Ovary (tissue), 10 donors: ENCODE measurements around the gene CTAGE1. TPM values are rescaled to one million over a fixed set of nuclear protein-coding genes. Genes with fewer than 3 reads are reported as not detected.

Experiments used
- DNase-seq, 5 donors: peaks; one replicate each; pipeline ENCODE4 v3.0.0-alpha.2; 2019 to 2020
- H3K27ac ChIP-seq, 2 donors: fragments of 200-600 bp; one replicate each; pipeline versions ENCODE4 v1.5.1 to v1.8.0; 2019 to 2022
- H3K27me3 ChIP-seq: fragments of 200-600 bp; one replicate; pipeline ENCODE4 v1.8.0; 2022
- H3K36me3 ChIP-seq: fragments of 200-600 bp; sonication (generic); one replicate; pipeline ENCODE4 v1.5.1; 2019
- H3K4me1 ChIP-seq: one replicate; pipeline ENCODE4 v1.8.1; 2013; ENCODE audit warnings: mild to moderate bottlenecking, moderate library complexity; ENCODE audit not compliant: insufficient read depth
- H3K4me3 ChIP-seq: fragments of 200-600 bp; sonication (generic); one replicate; pipeline ENCODE4 v1.5.1; 2017
- H3K9me3 ChIP-seq, 2 donors: fragments of 200-600 bp in 1 of 2; sonication (generic) in 1 of 2; one replicate each; pipeline versions ENCODE4 v1.5.1 to v1.8.1; 2013 to 2019; ENCODE audit warnings: mild to moderate bottlenecking in 1 of 2, moderate library complexity in 1 of 2
- EP300 ChIP-seq: sonication (generic); formaldehyde crosslinking; IDR thresholded peaks from one replicate; pipeline ENCODE4 v1.6.1; 2017; ENCODE audit warnings: antibody characterized with exemption
- POLR2A ChIP-seq: fragments of 450-650 bp; IDR thresholded peaks from one replicate; pipeline ENCODE4 v1.6.1; 2017; ENCODE audit warnings: antibody characterized with exemption, mild to moderate bottlenecking, moderate library complexity
- WGBS, 3 donors: extraction: QIAGEN DNeasy Blood & Tissue Kit in 1 of 3; methylation state at CpG; one replicate each; pipeline versions ENCODE4 v1.1.5 to v1.1.7; 2013 to 2017; 5-methylcytosine and 5-hydroxymethylcytosine counted together
- intact Hi-C, 4 donors: fragments of 100-400 bp; cut with DNase I; formaldehyde crosslinking; loops; one replicate each; pipeline versions ENCODE4 v1.11.0 to v1.15.1; 2022 to 2023
- long read RNA-seq, 3 donors: library from polyadenylated mRNA in 2 of 3; unstranded in 2 of 3; transcript quantifications; one replicate each; pipeline ENCODE4 v2.0.0 and lab custom pipeline, GENCODE V29; 2021 to 2026
- polyA plus RNA-seq, 2 donors: library from polyadenylated mRNA; stranded (reverse); fragments of 200-250 nt in 1 of 2; fragments of 350-450 nt in 1 of 2; fragmentation: Illumina TruSeq in 1 of 2; extraction: RNeasy Lipid Tissue Mini Kit (QIAGEN cat#74804) in 1 of 2; gene quantifications; one replicate each; pipeline ENCODE4 v1.2.3, GENCODE V29; 2013 to 2014
- total RNA-seq, 7 donors: library from RNA; depleted of rRNA in 2 of 7; stranded (reverse); fragments of >200 nt in 2 of 7; fragmentation: NEBNext Ultra II Directional in 3 of 7; extraction: Animal tissue kit (Norgen Biotek cat#: 25700) in 3 of 7; gene quantifications; one replicate each; pipeline versions ENCODE4 v1.1.0 to v1.2.4, GENCODE V29; 2016 to 2023
- TF ChIP-seq, protein P1 (sequence below), 3 donors: fragments of 450-650 bp in 2 of 3; fragments of 200-600 bp in 1 of 3; IDR thresholded peaks; one replicate each; pipeline versions ENCODE4 v1.5.1 to v1.8.0; 2016 to 2022; ENCODE audit warnings: antibody characterized with exemption in 3 of 3, mild to moderate bottlenecking in 1 of 3
- donor health status: DM: no; HTN: no; CAD: no; lungs with moderate emphysema.
- donor health status: DM: no; HTN: no; CAD: no.
- donor health status: Bipolar disorder and iron deficiency.
- donor health status: DM: yes; HTN: yes; CAD: no.
- donor health status: DM: no; HTN: no; CAD: no.
- donor health status: DM: yes; HTN: yes; CAD: no.

The CTAGE1 gene
- not detected for total RNA-seq
- not detected for polyA plus RNA-seq
- long read RNA-seq, donor 1 = 0 reads
- long read RNA-seq, donor 2 = 0 reads
- long read RNA-seq, donor 3 = 0 reads

DNA sequence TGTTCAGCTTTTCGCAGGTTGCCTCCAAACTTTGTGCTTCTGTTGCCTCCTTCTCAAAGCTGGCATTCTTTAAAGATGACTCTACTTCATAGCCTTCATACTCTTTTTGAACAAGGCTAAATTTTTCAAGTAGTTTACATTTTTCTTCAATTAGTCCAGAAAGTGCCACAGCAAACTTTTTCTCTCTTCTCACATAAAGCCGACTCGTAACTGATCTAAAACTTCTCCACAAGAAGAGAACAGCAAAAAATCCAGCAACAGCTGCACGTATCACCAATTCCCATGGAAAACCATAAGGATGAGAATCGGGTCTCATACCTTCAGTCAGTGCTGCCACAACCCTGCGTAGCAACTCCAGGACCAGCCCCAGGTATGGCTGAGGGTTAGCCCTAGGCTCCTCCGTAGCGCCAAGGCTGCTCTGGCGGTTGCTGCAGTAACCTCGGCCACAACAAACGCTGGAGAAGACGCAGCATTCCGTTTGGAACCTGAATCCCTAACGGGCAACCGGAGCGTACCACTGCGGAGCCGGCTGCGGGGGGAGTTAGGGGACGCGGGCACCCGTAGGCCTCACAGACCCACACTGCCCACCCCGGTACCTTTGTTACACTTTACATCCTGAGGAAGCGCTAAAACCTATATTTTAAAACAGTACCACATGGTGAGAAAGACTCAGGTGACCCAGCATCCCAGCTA lies at the start of gene CTAGE1:
CTAGE1 (minus strand) TSS at position 420 of the 693 bp plus-strand sequence; CDS start at position 316, 104 bp downstream.
- intact Hi-C loops = no loop called here
- Histone ChIP-seq H3K4me3 (no peak within 1 kb of the TSS), H3K9me3 (no peaks in the 10 kb centered on the region), H3K4me1 (no peaks in the 10 kb centered on the region), H3K27ac (no peak within 1 kb of the TSS), H3K27me3 (no peaks in the 10 kb centered on the region), H3K36me3 (no peaks in the 10 kb centered on the region)
- DNase-seq = no peak
- TF ChIP-seq POLR2A (no peak), EP300 (no peak)
- TF ChIP-seq, protein P1, sequence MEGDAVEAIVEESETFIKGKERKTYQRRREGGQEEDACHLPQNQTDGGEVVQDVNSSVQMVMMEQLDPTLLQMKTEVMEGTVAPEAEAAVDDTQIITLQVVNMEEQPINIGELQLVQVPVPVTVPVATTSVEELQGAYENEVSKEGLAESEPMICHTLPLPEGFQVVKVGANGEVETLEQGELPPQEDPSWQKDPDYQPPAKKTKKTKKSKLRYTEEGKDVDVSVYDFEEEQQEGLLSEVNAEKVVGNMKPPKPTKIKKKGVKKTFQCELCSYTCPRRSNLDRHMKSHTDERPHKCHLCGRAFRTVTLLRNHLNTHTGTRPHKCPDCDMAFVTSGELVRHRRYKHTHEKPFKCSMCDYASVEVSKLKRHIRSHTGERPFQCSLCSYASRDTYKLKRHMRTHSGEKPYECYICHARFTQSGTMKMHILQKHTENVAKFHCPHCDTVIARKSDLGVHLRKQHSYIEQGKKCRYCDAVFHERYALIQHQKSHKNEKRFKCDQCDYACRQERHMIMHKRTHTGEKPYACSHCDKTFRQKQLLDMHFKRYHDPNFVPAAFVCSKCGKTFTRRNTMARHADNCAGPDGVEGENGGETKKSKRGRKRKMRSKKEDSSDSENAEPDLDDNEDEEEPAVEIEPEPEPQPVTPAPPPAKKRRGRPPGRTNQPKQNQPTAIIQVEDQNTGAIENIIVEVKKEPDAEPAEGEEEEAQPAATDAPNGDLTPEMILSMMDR (IDR thresholded peaks at IDR 0.05) = no peak
- WGBS, 3 donors = 80 to 87% (median 84%) methylated on average over 24 of the region's 24 CpGs

DNA sequence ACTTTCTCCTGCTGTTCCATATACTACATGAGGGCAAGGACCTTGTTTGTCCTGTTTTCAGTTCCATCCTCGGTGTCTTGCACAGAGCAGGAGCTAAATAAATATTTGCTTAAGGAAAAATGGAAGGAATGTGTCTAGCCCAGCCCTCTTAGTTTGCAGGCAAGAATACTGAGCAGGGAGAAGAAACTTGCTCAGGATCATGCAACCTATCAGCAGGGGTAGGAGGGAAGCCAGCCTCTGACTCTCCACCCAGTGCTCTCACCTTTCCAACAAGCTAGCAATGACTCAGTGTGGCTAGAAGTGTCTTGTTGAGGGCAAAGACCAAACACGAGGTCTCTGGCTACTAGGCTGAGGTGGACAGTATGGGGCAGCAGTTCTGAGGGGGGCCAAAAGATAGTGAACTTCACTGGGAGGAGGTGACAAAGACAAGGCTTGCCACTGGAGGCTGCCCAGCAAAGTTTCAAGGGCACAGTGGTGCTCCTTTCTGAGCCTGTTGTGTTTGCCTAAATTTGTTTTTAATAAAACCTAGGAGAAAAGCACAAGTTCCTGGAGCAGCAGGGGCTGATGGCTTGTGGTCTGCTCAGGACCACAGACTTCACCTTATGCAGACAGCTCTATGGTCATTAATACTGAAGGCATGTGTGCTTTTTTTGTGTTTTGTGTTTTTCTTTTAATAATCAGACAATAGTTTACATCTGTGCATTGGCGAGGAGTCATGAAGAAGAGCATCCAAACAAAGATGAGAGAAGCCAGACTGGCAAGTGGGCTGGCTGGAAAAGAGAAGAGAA lies 49.1 kb upstream of the CTAGE1 start:
- Histone ChIP-seq H3K36me3 (no peaks in the 10 kb centered on the region), H3K9me3 (no peaks in the 10 kb centered on the region), H3K4me1 (peaks cover 31% of the 10 kb centered on the region), H3K4me3 (no peak overlapping the region), H3K27me3 (no peaks in the 10 kb centered on the region), H3K27ac (peak overlapping the region in 1 of 2 donors; percentile 3)
- WGBS, 3 donors = 7 to 14% (median 13%) methylated on average over 3 of the region's 3 CpGs
- DNase-seq = no peak
- TF ChIP-seq POLR2A = no peak
- TF ChIP-seq, protein P1 (IDR thresholded peaks at IDR 0.05) = no peak
- no peak for TF ChIP-seq EP300
- intact Hi-C loops = loop anchor here in 2 of 4 donors (5.0 to 10.0 kb wide), 3 partner anchors 78 to 300 kb away; partner anchors contain the start of gene GATA6 (in 1 of the 2)

- H3K27me3 ChIP-seq = no peaks in the 10 kb centered on the region
- H3K4me1 ChIP-seq = peaks cover 24% of the 10 kb centered on the region
- intact Hi-C loops = loop anchor here in 2 of 4 donors (5.0 to 10.0 kb wide), 3 partner anchors 79 to 299 kb away; partner anchors contain the start of gene GATA6 (in 1 of the 2)
- 32 to 40% (median 34%) methylated on average over 3 of the region's 3 CpGs for WGBS, 3 donors
- no peak overlapping the region for H3K4me3 ChIP-seq
- no peaks in the 10 kb centered on the region for H3K9me3 ChIP-seq
- H3K36me3 ChIP-seq = no peaks in the 10 kb centered on the region
- DNase-seq = peak in 2 of 5 donors; percentile 35 to 56
- peak overlapping the region in 1 of 2 donors; percentile 3 for H3K27ac ChIP-seq
- TF ChIP-seq EP300 (no peak), POLR2A (no peak)
- TF ChIP-seq, protein P1 (IDR thresholded peaks at IDR 0.05) = no peak
Measured at GRCh38 chr18:22465859-22466457, 48.2 kb upstream of the CTAGE1 start.

DNA sequence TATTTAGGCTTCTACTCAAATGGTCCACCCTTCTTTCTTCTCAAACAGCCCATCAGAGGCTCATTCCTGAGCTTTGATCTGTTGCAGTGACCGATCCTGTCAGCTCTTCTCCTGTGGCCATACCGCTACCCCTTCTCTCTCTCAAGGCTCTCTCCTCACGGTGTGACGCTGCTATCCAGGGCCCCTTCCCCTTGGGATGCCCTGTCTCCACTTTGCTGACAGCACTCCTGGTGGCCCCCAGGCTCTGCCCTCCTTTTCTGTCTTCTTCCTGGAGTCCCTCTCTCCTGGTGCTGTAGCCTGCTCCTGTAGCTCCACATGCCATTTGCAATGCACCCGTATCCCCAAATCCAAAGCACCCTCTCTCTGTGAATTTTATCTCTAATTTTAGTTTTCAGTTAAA lies 45.4 kb upstream of the CTAGE1 start:
- H3K4me3 ChIP-seq = no peak overlapping the region
- H3K4me1 ChIP-seq = peaks cover 12% of the 10 kb centered on the region
- no peaks in the 10 kb centered on the region for H3K27me3 ChIP-seq
- TF ChIP-seq POLR2A (no peak), EP300 (no peak)
- TF ChIP-seq, protein P1 (IDR thresholded peaks at IDR 0.05) = no peak
- intact Hi-C loops = loop anchor here in 1 of 4 donors (10.0 kb wide), 2 partner anchors 82 to 108 kb away; no protein-coding TSS in a partner anchor
- DNase-seq = no peak
- H3K9me3 ChIP-seq = no peaks in the 10 kb centered on the region
- no peak overlapping the region for H3K27ac ChIP-seq
- WGBS, 3 donors = 83 to 93% (median 92%) methylated on average over 5 of the region's 5 CpGs
- no peaks in the 10 kb centered on the region for H3K36me3 ChIP-seq
